Heart right ventricle (tissue), 16 donors: Measurements from ENCODE around the gene ARHGEF7. TPM values are rescaled to one million over a fixed set of nuclear protein-coding genes. Genes with fewer than 3 reads are reported as not detected.

ENCODE experiments used
- ATAC-seq, 8 donors: fragments of 200-7000 bp; cut with Tn5 transposase; one replicate each; pipeline ENCODE4 v1.9.1; 2020; ENCODE audit warnings: mild to moderate bottlenecking in 8 of 8, moderate library complexity in 8 of 8, moderate number of reproducible peaks in 1 of 8
- DNase-seq, 2 donors: peaks; one replicate each; pipeline ENCODE4 v3.0.0-alpha.2; 2020
- H3K27ac ChIP-seq, 10 donors: fragments of 200-600 bp; sonication (generic) in 2 of 10; one replicate each; pipeline versions ENCODE4 v1.5.0 to v1.8.0; 2020 to 2022; ENCODE audit warnings: mild to moderate bottlenecking in 3 of 10
- H3K27me3 ChIP-seq, 7 donors: fragments of 200-600 bp; one replicate each; pipeline ENCODE4 v1.8.0; 2021 to 2022; ENCODE audit warnings: mild to moderate bottlenecking in 2 of 7
- H3K36me3 ChIP-seq, 9 donors: fragments of 200-600 bp; sonication (generic) in 1 of 9; one replicate each; pipeline versions ENCODE4 v1.5.0 to v1.8.0; 2020 to 2022; ENCODE audit warnings: mild to moderate bottlenecking in 2 of 9
- H3K4me1 ChIP-seq, 9 donors: fragments of 200-600 bp; sonication (generic) in 1 of 9; one replicate each; pipeline versions ENCODE4 v1.5.0 to v1.8.0; 2020 to 2022; ENCODE audit warnings: mild to moderate bottlenecking in 4 of 9
- H3K4me3 ChIP-seq, 10 donors: fragments of 200-600 bp; sonication (generic) in 2 of 10; one replicate each; pipeline versions ENCODE4 v1.5.0 to v1.8.0; 2020 to 2022; ENCODE audit warnings: mild to moderate bottlenecking in 7 of 10, moderate library complexity in 2 of 10
- H3K9me3 ChIP-seq, 11 donors: fragments of 200-600 bp in 10 of 11; sonication (generic) in 2 of 11; one replicate each; pipeline versions ENCODE4 v1.5.0 to v1.8.0; 2013 to 2022; ENCODE audit warnings: mild to moderate bottlenecking in 2 of 11, control low read depth in 1 of 11, moderate library complexity in 1 of 11
- WGBS, 2 donors: extraction: QIAGEN DNeasy Blood & Tissue Kit; methylation state at CpG; one replicate each; pipeline ENCODE4 v1.1.7; 2013; ENCODE audit warnings: inconsistent platforms in 1 of 2; 5-methylcytosine and 5-hydroxymethylcytosine counted together
- intact Hi-C, 10 donors: fragments of 100-400 bp; cut with DNase I; formaldehyde crosslinking; loops; one replicate each; pipeline versions ENCODE4 v1.11.1 to v1.14.2; 2022
- polyA plus RNA-seq, 2 donors: library from polyadenylated mRNA; stranded (reverse); fragments of 200-250 nt; gene quantifications; one replicate each; pipeline ENCODE4 v1.2.3, GENCODE V29; 2013
- total RNA-seq, 10 donors: library from RNA; stranded (reverse); fragmentation: NEBNext Ultra II Directional in 3 of 10; extraction: Animal tissue kit (Norgen Biotek cat#: 25700) in 3 of 10; gene quantifications; one replicate each; pipeline versions ENCODE4 v1.2.1 to v1.2.4, GENCODE V29; 2021 to 2023
- TF ChIP-seq, protein P1 (sequence below), 9 donors: fragments of 200-600 bp; sonication (generic) in 2 of 9; IDR thresholded peaks; one replicate each; pipeline versions ENCODE4 v1.5.0 to v1.8.0; 2021 to 2022; ENCODE audit warnings: antibody characterized with exemption in 9 of 9, mild to moderate bottlenecking in 5 of 9, moderate library complexity in 1 of 9
- donor health status: Arrhythmogenic right ventricular cardiomyopathy.
- donor health status: ischemic (EF 13 %, LVEDD 7.1; RV severe dilation, severe dysfunction).
- donor health status: healthy with polysubstance abuse.
- donor health status: DM: no; HTN: yes; CAD: no.
- donor health status: DM: no; HTN: no; CAD: no.
- donor health status: ischemic (EF 25% LVEDD 6.9; RV normal size, moderate dysfunction).
- donor health status: ischemic (EF 25% LVEDD 5.7; RV mildly dilated, moderate dysfunction).
- donor health status: healthy.
- donor health status: DM: yes; HTN: yes; CAD: no.
- donor health status: Ischemic cardiomyopathy.
- donor health status: ischemic (EF 35%, LVEDD 5.7; RV mildly dilated, moderate dysfunction).
- donor health status: nonischemic (EF 11% LVEDD 7.7; RV severe dilation, severe dysfunction).
- donor health status: DM: yes; HTN: yes; CAD: no.
- donor health status: PGD.
- donor health status: ischemic (EF 29% LVEDD 5.4; RV normal size, mild dysfunction).
- donor health status: nonischemic (EF 23%, LVEDD 6.1; RV moderate dilation, normal function).

Gene ARHGEF7
- total and polyA plus RNA-seq, 12 donors = 18.4 to 56.6 (median 43.1) TPM

- Histone ChIP-seq H3K4me1 (peaks cover 14 to 96% (median 64%) of the 10 kb centered on the region in 9 donors), H3K36me3 (peaks cover 0 to 15% (median 0%) of the 10 kb centered on the region in 9 donors), H3K27ac (peak overlapping the region; percentile 24 to 84 (median 79)), H3K27me3 (no peaks in the 10 kb centered on the region), H3K4me3 (peak overlapping the region in 9 of 10 donors; percentile 18 to 60 (median 51)), H3K9me3 (no peaks in the 10 kb centered on the region)
- WGBS, 2 donors = 31 to 46% methylated on average over 16 of the region's 16 CpGs
- TF ChIP-seq, protein P1, sequence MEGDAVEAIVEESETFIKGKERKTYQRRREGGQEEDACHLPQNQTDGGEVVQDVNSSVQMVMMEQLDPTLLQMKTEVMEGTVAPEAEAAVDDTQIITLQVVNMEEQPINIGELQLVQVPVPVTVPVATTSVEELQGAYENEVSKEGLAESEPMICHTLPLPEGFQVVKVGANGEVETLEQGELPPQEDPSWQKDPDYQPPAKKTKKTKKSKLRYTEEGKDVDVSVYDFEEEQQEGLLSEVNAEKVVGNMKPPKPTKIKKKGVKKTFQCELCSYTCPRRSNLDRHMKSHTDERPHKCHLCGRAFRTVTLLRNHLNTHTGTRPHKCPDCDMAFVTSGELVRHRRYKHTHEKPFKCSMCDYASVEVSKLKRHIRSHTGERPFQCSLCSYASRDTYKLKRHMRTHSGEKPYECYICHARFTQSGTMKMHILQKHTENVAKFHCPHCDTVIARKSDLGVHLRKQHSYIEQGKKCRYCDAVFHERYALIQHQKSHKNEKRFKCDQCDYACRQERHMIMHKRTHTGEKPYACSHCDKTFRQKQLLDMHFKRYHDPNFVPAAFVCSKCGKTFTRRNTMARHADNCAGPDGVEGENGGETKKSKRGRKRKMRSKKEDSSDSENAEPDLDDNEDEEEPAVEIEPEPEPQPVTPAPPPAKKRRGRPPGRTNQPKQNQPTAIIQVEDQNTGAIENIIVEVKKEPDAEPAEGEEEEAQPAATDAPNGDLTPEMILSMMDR (IDR thresholded peaks at IDR 0.05) = no peak
- ATAC-seq (peak; percentile 30 to 70 (median 56)), DNase-seq (peak in 1 of 2 donors; percentile 40)
- intact Hi-C loops = loop anchor here in 3 of 10 donors (2.0 to 10.0 kb wide), 3 partner anchors 50 to 52 kb away; no protein-coding TSS in a partner anchor
These were observed 89.5 kb downstream of the ARHGEF7 start for GRCh38 chr13:111204438-111205177.

DNA sequence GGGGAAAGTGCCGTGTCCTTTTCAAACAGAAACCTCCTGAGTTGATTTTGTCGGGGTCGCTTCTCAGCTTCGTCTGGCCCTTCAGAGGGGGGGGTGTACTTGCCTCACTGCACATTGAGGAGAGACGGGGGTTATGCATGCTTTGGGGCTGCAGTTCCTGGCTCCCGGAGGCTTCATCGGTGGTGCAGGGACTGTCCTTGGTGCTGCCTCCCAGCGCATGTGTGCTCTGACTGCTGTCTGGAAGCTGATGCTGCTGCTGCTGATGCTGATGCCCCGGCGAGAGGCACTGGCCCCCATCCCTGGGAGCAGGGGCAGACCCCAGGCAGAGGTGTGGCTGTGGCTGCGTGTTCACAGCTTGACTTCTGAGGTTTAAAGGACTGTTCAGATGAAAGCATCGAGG, 91.0 kb downstream of the ARHGEF7 start:
- WGBS, 2 donors = 64 to 70% methylated on average over 12 of the region's 12 CpGs
- no peaks in the 10 kb centered on the region for H3K9me3 ChIP-seq
- intact Hi-C loops = loop anchor here in 2 of 10 donors (5.0 to 10.0 kb wide), 2 partner anchors 51 to 54 kb away; no protein-coding TSS in a partner anchor
- DNase-seq (no peak), ATAC-seq (no peak)
- no peaks in the 10 kb centered on the region for H3K27me3 ChIP-seq
- H3K27ac ChIP-seq = no peak overlapping the region
- H3K36me3 ChIP-seq = peaks cover 0 to 20% (median 0%) of the 10 kb centered on the region in 9 donors
- TF ChIP-seq, protein P1 (IDR thresholded peaks at IDR 0.05) = no peak
- H3K4me3 ChIP-seq = peak overlapping the region in 1 of 10 donors; percentile 60
- H3K4me1 ChIP-seq = peaks cover 19 to 96% (median 75%) of the 10 kb centered on the region in 9 donors

GRCh38 chr13:111209613-111210012, 94.5 kb downstream of the ARHGEF7 start:
- peak overlapping the region in 2 of 10 donors; percentile 7 to 8 for H3K27ac ChIP-seq
- no peak for DNase-seq
- H3K4me3 ChIP-seq = no peak overlapping the region
- intact Hi-C loops = loop anchor here in 6 of 10 donors (5.0 to 10.0 kb wide), 4 partner anchors 32 to 295 kb away; partner anchors contain the start of gene ANKRD10 (in 3 of the 6)
- ATAC-seq = no peak
- H3K27me3 ChIP-seq = no peaks in the 10 kb centered on the region
- H3K9me3 ChIP-seq = no peaks in the 10 kb centered on the region
- H3K4me1 ChIP-seq = peaks cover 4 to 97% (median 71%) of the 10 kb centered on the region in 9 donors
- WGBS, 2 donors = 63 to 89% methylated on average over 9 of the region's 9 CpGs
- TF ChIP-seq, protein P1 (IDR thresholded peaks at IDR 0.05) = no peak
- peaks cover 0 to 20% (median 0%) of the 10 kb centered on the region in 9 donors for H3K36me3 ChIP-seq

DNA sequence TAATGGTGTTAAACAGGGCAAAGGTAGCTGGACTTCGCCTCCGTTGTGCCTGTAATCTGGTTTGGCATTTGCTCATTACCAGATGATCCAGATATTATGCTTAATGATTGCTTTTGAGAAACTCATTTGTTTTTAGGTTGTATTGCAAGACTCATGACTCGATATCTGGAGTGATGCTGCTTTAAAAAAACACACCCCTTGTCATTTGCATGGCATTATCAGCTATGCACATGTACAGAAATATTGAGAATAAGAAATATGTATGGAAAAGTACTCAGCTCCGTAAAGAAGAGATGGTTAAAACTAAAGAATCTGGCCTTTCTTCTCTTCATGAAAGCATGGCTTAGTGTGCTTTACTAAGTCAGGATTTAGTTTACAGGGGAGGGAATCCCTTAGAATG, 95.0 kb downstream of the ARHGEF7 start:
- peaks cover 4 to 97% (median 70%) of the 10 kb centered on the region in 9 donors for H3K4me1 ChIP-seq
- WGBS, 2 donors = 54 to 65% methylated on average over 4 of the region's 4 CpGs
- ATAC-seq (no peak), DNase-seq (no peak)
- intact Hi-C loops = loop anchor here in 4 of 10 donors (5.0 to 10.0 kb wide), 3 partner anchors 33 to 295 kb away; partner anchors contain the start of gene ANKRD10 (in 3 of the 4)
- peaks cover 0 to 19% (median 0%) of the 10 kb centered on the region in 9 donors for H3K36me3 ChIP-seq
- H3K27ac ChIP-seq = peak overlapping the region in 4 of 10 donors; percentile 5 to 12 (median 7)
- no peaks in the 10 kb centered on the region for H3K27me3 ChIP-seq
- peak overlapping the region in 2 of 10 donors; percentile 3 to 9 for H3K4me3 ChIP-seq
- TF ChIP-seq, protein P1 (IDR thresholded peaks at IDR 0.05) = no peak
- no peaks in the 10 kb centered on the region for H3K9me3 ChIP-seq
